ENCODE measurements around the gene EVPLL.
A peak's percentile ranks its signal among the peaks of the same experiment; 100 is the strongest.
"Not testable (repeated sequence)": the region's sequence is repeated elsewhere in the genome, so short reads cannot be mapped to it uniquely, and the experiment has no call there.

The EVPLL gene

DNA sequence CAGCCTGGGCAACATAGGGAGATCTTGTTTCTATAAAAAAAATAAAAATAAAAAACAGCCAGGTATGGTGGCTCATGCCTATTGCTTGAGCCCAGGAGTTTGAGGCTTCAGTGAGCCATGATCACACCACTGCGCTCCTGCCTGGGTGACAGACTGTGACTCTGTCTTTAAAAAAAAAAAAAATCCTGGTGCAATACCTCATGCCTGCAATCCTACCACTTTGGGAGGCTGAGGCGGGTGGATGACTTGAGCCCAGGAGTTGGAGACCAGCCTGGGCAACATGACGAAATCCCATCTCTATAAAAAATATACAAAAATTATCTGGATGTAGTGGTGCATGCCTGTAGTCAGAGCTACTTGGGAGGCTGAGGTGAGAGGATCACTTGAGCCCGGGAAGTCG is 1.0 kb downstream of the EVPLL start:
- H3K36me3 ChIP-seq (ENCODE audit: control insufficient read depth in 1 of 2, insufficient read depth in 2 of 2, low read depth in 1 of 2, low read length in 2 of 2); H2BK12ac ChIP-seq (ENCODE audit: low read length in 2 of 2); H2BK5ac ChIP-seq (ENCODE audit: low read depth, low read length, poor library complexity, severe bottlenecking); H3K27ac ChIP-seq (ENCODE audit: low read length, poor library complexity, severe bottlenecking); H3K18ac ChIP-seq (ENCODE audit: low read depth in 1 of 2, low read length in 2 of 2); H3K4me2 ChIP-seq (ENCODE audit: low read length, poor library complexity, severe bottlenecking); H2AFZ ChIP-seq (ENCODE audit: low read depth, low read length); H3K9me3 ChIP-seq (ENCODE audit: control insufficient read depth, low read length); H4K8ac ChIP-seq (ENCODE audit: low read length); H3K4me1 ChIP-seq (ENCODE audit: control insufficient read depth, insufficient read depth, low read depth, low read length); H3K79me1 ChIP-seq (replicated peaks; ENCODE audit: low read length, poor library complexity, severe bottlenecking); H4K91ac ChIP-seq (ENCODE audit: low read length); H3K14ac ChIP-seq (ENCODE audit: low read length in 2 of 2); DNase-seq; H3K9ac ChIP-seq (ENCODE audit: low read length); H3K23ac ChIP-seq (ENCODE audit: low read length in 2 of 2); H3K4me3 ChIP-seq (ENCODE audit: insufficient read depth in 1 of 2, low read depth in 1 of 2, low read length in 2 of 2); H2BK120ac ChIP-seq (ENCODE audit: low read depth, low read length); H2AK5ac ChIP-seq (ENCODE audit: low read length, severe bottlenecking); H3K4ac ChIP-seq (ENCODE audit: low read depth in 1 of 2, low read length in 2 of 2); H2BK15ac ChIP-seq (ENCODE audit: low read depth, poor library complexity, severe bottlenecking): not testable (repeated sequence)
- H3K27me3 ChIP-seq (ENCODE audit: control insufficient read depth in 1 of 2, insufficient read depth in 1 of 2, low read length in 2 of 2), result peaks cover 18 to 27% of the 10 kb centered on the region in 2 experiments
- WGBS, result 100% methylated on average over 2 of the region's 5 CpGs

DNA sequence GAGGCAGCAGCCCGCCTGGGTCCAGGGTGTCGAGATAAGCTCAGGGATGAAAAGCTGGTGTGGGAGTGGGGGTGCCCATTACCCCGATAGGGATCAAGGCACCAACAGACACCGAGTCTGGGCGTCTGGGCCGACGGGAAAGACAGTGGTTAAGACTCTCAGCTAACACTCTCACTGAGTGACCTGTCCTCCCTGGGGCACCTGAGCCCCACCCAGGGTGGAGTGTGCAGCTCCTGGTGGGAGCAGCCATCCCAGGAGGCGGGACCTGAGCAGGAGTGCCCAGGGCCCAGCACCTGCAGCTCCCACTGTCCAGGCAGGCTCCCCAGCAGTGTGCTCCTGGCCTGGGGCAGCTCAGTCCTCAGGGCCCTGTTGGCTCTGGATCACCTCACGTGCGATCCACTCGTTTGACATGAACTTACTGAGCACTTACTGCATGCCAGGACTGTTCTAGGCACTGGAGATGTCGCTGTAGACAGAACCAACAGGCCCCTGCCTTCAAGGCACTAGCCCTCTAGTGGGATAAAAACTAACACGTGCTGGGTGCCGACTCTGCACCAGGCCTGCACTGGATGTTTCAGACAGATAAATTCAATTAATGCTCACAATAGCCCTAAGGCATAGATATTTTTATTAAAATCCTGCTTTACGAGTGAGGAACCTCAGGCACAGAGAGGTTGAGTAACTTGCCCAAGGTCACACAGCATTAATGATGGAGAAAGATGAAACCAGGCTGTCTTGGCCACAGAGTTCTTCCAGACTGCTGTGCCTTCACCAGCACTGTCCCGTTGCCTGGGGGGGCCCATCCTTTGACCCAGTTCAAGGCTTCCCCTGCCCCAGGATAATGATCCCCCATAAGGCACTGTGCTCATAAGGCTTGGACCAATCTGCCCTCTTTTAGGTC is 1.9 kb downstream of the EVPLL start:
- H2BK12ac ChIP-seq (ENCODE audit: low read length in 2 of 2), result no peak overlapping the region
- no peak overlapping the region for H3K9ac ChIP-seq (ENCODE audit: low read length)
- no peaks in the 10 kb centered on the region for H3K79me1 ChIP-seq (replicated peaks; ENCODE audit: low read length, poor library complexity, severe bottlenecking)
- no peak overlapping the region for H2AK5ac ChIP-seq (ENCODE audit: low read length, severe bottlenecking)
- H3K27me3 ChIP-seq (ENCODE audit: control insufficient read depth in 1 of 2, insufficient read depth in 1 of 2, low read length in 2 of 2), result peaks cover 18 to 34% of the 10 kb centered on the region in 2 experiments
- WGBS, result 88% methylated on average over 16 of the region's 16 CpGs
- no peaks in the 10 kb centered on the region for H3K4me1 ChIP-seq (ENCODE audit: control insufficient read depth, insufficient read depth, low read depth, low read length)
- H3K4me3 ChIP-seq (ENCODE audit: insufficient read depth in 1 of 2, low read depth in 1 of 2, low read length in 2 of 2), result no peak overlapping the region
- no peak overlapping the region for H2BK5ac ChIP-seq (ENCODE audit: low read depth, low read length, poor library complexity, severe bottlenecking)
- no peak overlapping the region for H3K27ac ChIP-seq (ENCODE audit: low read length, poor library complexity, severe bottlenecking)
- DNase-seq, result no peak
- H4K91ac ChIP-seq (ENCODE audit: low read length), result no peak overlapping the region
- no peak overlapping the region for H3K4ac ChIP-seq (ENCODE audit: low read depth in 1 of 2, low read length in 2 of 2)
- peaks cover 5% of the 10 kb centered on the region for H3K9me3 ChIP-seq (ENCODE audit: control insufficient read depth, low read length)
- H3K14ac ChIP-seq (ENCODE audit: low read length in 2 of 2), result no peak overlapping the region
- no peak overlapping the region for H2BK120ac ChIP-seq (ENCODE audit: low read depth, low read length)
- no peak overlapping the region for H3K23ac ChIP-seq (ENCODE audit: low read length in 2 of 2)
- no peak overlapping the region for H3K18ac ChIP-seq (ENCODE audit: low read depth in 1 of 2, low read length in 2 of 2)
- H2AFZ ChIP-seq (ENCODE audit: low read depth, low read length), result no peak overlapping the region
- H3K36me3 ChIP-seq (ENCODE audit: control insufficient read depth in 1 of 2, insufficient read depth in 2 of 2, low read depth in 1 of 2, low read length in 2 of 2), result no peaks in the 10 kb centered on the region
- no peak overlapping the region for H4K8ac ChIP-seq (ENCODE audit: low read length)
- no peak overlapping the region for H3K4me2 ChIP-seq (ENCODE audit: low read length, poor library complexity, severe bottlenecking)
- no peak overlapping the region for H2BK15ac ChIP-seq (ENCODE audit: low read depth, poor library complexity, severe bottlenecking)

DNA sequence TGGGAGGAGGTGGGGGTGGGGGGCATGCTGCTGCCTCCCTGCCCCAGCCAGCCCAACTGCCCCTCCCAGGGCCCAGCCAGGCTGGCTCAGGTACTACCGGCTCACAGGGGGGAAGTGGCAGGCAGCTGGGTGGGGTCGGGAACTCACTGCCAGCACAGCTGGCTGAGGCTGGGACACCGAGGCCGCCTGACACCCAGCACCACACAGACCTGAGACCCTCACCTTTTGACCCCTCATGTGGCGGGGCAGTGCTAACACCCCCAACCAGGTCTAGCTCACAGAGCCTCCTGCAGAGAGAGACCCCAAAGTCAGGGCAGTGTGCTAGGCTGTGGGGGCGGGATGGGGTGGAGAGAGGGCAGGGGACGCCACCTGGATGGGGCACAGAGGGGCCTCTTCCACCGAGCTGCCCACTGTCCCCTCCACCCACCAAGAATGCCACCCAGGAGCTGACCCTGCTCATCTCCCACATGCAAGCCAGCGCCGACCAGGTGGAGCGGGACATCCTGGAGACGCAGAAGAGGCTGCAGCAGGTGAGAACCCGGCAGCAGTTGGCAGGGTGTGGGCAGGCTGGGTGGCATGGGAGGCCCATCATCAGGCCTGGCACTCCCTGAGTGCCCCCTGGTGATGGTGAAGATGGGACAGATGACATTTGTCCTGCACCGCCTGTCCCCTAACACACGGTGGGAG is 3.0 kb downstream of the EVPLL start:
- Histone ChIP-seq H3K36me3 (ENCODE audit: control insufficient read depth in 1 of 2, insufficient read depth in 2 of 2, low read depth in 1 of 2, low read length in 2 of 2) (no peaks in the 10 kb centered on the region), H4K91ac (ENCODE audit: low read length) (no peak overlapping the region), H2AK5ac (ENCODE audit: low read length, severe bottlenecking) (no peak overlapping the region), H3K23ac (ENCODE audit: low read length in 2 of 2) (peak overlapping the region in 1 of 2 experiments; percentile 27), H2BK12ac (ENCODE audit: low read length in 2 of 2) (no peak overlapping the region), H3K9me3 (ENCODE audit: control insufficient read depth, low read length) (no peaks in the 10 kb centered on the region), H2AFZ (ENCODE audit: low read depth, low read length) (no peak overlapping the region), H3K18ac (ENCODE audit: low read depth in 1 of 2, low read length in 2 of 2) (no peak overlapping the region), H3K4me1 (ENCODE audit: control insufficient read depth, insufficient read depth, low read depth, low read length) (no peaks in the 10 kb centered on the region), H4K8ac (ENCODE audit: low read length) (no peak overlapping the region), H2BK15ac (ENCODE audit: low read depth, poor library complexity, severe bottlenecking) (no peak overlapping the region), H3K79me1 (replicated peaks; ENCODE audit: low read length, poor library complexity, severe bottlenecking) (no peaks in the 10 kb centered on the region), H3K9ac (ENCODE audit: low read length) (no peak overlapping the region), H3K27ac (ENCODE audit: low read length, poor library complexity, severe bottlenecking) (no peak overlapping the region), H3K14ac (ENCODE audit: low read length in 2 of 2) (peak overlapping the region in 1 of 2 experiments; percentile 83), H2BK5ac (ENCODE audit: low read depth, low read length, poor library complexity, severe bottlenecking) (no peak overlapping the region), H3K4me3 (ENCODE audit: insufficient read depth in 1 of 2, low read depth in 1 of 2, low read length in 2 of 2) (no peak overlapping the region), H3K4me2 (ENCODE audit: low read length, poor library complexity, severe bottlenecking) (no peak overlapping the region), H3K4ac (ENCODE audit: low read depth in 1 of 2, low read length in 2 of 2) (no peak overlapping the region), H3K27me3 (ENCODE audit: control insufficient read depth in 1 of 2, insufficient read depth in 1 of 2, low read length in 2 of 2) (peaks cover 18 to 34% of the 10 kb centered on the region in 2 experiments), H2BK120ac (ENCODE audit: low read depth, low read length) (no peak overlapping the region)
- DNase-seq, result no peak
- 82% methylated on average over 10 of the region's 15 CpGs for WGBS

Data from mesenchymal stem cell (in vitro differentiated cells and primary cell).